ENCODE results near the gene UXS1.

UXS1 gene

DNA sequence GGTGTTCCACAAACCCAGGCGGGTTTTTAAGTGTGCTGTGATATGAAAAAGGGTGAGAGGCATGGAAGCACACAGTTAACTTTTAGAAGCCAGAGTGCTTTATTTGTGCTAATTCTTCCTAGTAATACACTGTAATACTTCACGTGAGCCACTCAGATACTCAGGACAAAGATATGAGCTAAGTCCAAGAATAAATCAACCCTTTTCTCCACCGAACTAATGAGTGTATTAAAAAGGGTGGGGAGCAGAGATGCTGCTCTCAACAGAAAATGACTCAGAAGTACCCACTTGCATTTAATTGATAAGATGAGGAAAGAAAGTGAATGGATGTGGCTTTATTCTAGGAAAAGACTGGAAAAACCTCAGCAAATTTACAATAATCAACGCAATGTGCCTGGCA, 79.9 kb downstream of the UXS1 start:
- H3K4me1 ChIP-seq (ENCODE audit: control insufficient read depth, insufficient read depth, low read length) = peaks cover 4% of the 10 kb centered on the region
- H3K27me3 ChIP-seq (ENCODE audit: control insufficient read depth, insufficient read depth, low read length) = no peaks in the 10 kb centered on the region
- no peaks in the 10 kb centered on the region for H3K9me3 ChIP-seq (ENCODE audit: control insufficient read depth, insufficient read depth, low read length)
- H3K9ac ChIP-seq (ENCODE audit: low read depth, low read length) = no peak overlapping the region
- no peak overlapping the region for H3K4me3 ChIP-seq (ENCODE audit: low read depth, low read length)
- peaks cover 33% of the 10 kb centered on the region for H3K36me3 ChIP-seq (ENCODE audit: control insufficient read depth, insufficient read depth, low read length)

- H3K4me3 ChIP-seq (ENCODE audit: low read depth, low read length) = no peak overlapping the region
- H3K27me3 ChIP-seq (ENCODE audit: control insufficient read depth, insufficient read depth, low read length) = no peaks in the 10 kb centered on the region
- H3K36me3 ChIP-seq (ENCODE audit: control insufficient read depth, insufficient read depth, low read length) = peaks cover 35% of the 10 kb centered on the region
- peaks cover 2% of the 10 kb centered on the region for H3K4me1 ChIP-seq (ENCODE audit: control insufficient read depth, insufficient read depth, low read length)
- no peaks in the 10 kb centered on the region for H3K9me3 ChIP-seq (ENCODE audit: control insufficient read depth, insufficient read depth, low read length)
- H3K9ac ChIP-seq (ENCODE audit: low read depth, low read length) = no peak overlapping the region
These were observed 80.6 kb downstream of the UXS1 start for GRCh38 chr2:106113361-106113966.

GRCh38 chr2:106111882-106112571, 82.1 kb downstream of the UXS1 start:
- H3K4me3 ChIP-seq (ENCODE audit: low read depth, low read length) = no peak overlapping the region
- peaks cover 34% of the 10 kb centered on the region for H3K36me3 ChIP-seq (ENCODE audit: control insufficient read depth, insufficient read depth, low read length)
- no peaks in the 10 kb centered on the region for H3K4me1 ChIP-seq (ENCODE audit: control insufficient read depth, insufficient read depth, low read length)
- H3K9ac ChIP-seq (ENCODE audit: low read depth, low read length) = no peak overlapping the region
- no peaks in the 10 kb centered on the region for H3K9me3 ChIP-seq (ENCODE audit: control insufficient read depth, insufficient read depth, low read length)
- H3K27me3 ChIP-seq (ENCODE audit: control insufficient read depth, insufficient read depth, low read length) = no peaks in the 10 kb centered on the region

DNA sequence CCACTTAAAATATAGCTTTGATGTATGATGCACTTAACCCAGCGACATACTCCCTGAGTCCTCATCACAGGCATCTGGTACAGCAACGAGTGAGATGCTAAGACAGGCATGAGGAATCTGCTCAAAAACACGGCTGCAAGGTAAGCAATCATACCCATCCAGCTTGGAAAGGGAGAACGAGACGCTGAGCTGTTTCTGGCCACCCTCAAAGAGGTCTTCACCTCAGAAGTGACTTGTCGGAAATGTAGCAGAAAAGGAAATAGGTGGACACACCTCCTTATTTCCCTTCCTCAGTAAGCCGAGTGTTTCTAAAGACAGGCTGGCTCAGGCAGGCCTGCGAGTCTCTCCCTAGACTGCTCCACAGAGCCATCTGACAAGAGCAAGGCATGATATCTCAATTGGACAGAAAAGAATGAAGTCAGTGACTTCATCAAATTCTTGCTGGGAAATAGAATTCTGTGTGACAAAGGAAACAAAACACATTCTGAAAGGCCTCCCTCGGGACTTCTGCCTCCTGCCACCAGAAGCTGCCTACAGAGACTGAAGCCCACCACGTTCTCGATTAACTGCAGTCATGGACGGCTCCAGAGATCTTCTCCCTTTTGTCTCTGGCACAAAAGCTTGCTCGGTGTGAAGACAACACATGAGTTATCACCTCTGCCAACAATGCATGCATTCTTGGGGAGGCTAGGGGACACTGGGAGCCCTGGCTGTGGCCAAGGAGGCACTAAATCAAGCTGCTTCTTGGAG, 84.3 kb downstream of the UXS1 start:
- no peak overlapping the region for H3K9ac ChIP-seq (ENCODE audit: low read depth, low read length)
- H3K4me1 ChIP-seq (ENCODE audit: control insufficient read depth, insufficient read depth, low read length) = no peaks in the 10 kb centered on the region
- no peaks in the 10 kb centered on the region for H3K9me3 ChIP-seq (ENCODE audit: control insufficient read depth, insufficient read depth, low read length)
- H3K4me3 ChIP-seq (ENCODE audit: low read depth, low read length) = no peak overlapping the region
- peaks cover 34% of the 10 kb centered on the region for H3K36me3 ChIP-seq (ENCODE audit: control insufficient read depth, insufficient read depth, low read length)
- H3K27me3 ChIP-seq (ENCODE audit: control insufficient read depth, insufficient read depth, low read length) = no peaks in the 10 kb centered on the region

DNA sequence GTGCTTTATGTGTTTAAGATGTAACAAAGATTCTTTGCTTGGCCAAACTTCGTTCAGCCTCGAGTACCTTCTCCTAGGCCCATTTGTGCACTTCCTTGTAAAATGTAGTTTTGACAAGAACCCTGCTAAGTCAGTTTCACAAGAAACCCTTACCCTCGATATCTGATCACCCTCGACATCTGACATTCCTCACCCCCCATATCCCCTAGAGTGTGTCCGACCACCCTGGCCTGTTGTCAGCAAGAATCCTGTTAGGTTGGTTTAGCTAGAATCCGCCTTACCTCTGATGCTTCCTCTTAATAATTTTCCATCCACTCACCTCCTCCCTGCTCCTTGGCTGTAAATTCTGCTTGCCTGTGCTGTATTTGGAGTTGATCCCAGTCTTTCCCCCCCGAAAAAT, 85.3 kb downstream of the UXS1 start:
- H3K27me3 ChIP-seq (ENCODE audit: control insufficient read depth, insufficient read depth, low read length) = no peaks in the 10 kb centered on the region
- peaks cover 34% of the 10 kb centered on the region for H3K36me3 ChIP-seq (ENCODE audit: control insufficient read depth, insufficient read depth, low read length)
- no peaks in the 10 kb centered on the region for H3K4me1 ChIP-seq (ENCODE audit: control insufficient read depth, insufficient read depth, low read length)
- no peaks in the 10 kb centered on the region for H3K9me3 ChIP-seq (ENCODE audit: control insufficient read depth, insufficient read depth, low read length)
- H3K9ac ChIP-seq (ENCODE audit: low read depth, low read length) = no peak overlapping the region
- H3K4me3 ChIP-seq (ENCODE audit: low read depth, low read length) = no peak overlapping the region

GRCh38 chr2:106108351-106108750, 85.8 kb downstream of the UXS1 start:
- H3K9me3 ChIP-seq (ENCODE audit: control insufficient read depth, insufficient read depth, low read length) = no peaks in the 10 kb centered on the region
- peaks cover 34% of the 10 kb centered on the region for H3K36me3 ChIP-seq (ENCODE audit: control insufficient read depth, insufficient read depth, low read length)
- H3K27me3 ChIP-seq (ENCODE audit: control insufficient read depth, insufficient read depth, low read length) = no peaks in the 10 kb centered on the region
- no peaks in the 10 kb centered on the region for H3K4me1 ChIP-seq (ENCODE audit: control insufficient read depth, insufficient read depth, low read length)
- H3K9ac ChIP-seq (ENCODE audit: low read depth, low read length) = no peak overlapping the region
- no peak overlapping the region for H3K4me3 ChIP-seq (ENCODE audit: low read depth, low read length)

DNA sequence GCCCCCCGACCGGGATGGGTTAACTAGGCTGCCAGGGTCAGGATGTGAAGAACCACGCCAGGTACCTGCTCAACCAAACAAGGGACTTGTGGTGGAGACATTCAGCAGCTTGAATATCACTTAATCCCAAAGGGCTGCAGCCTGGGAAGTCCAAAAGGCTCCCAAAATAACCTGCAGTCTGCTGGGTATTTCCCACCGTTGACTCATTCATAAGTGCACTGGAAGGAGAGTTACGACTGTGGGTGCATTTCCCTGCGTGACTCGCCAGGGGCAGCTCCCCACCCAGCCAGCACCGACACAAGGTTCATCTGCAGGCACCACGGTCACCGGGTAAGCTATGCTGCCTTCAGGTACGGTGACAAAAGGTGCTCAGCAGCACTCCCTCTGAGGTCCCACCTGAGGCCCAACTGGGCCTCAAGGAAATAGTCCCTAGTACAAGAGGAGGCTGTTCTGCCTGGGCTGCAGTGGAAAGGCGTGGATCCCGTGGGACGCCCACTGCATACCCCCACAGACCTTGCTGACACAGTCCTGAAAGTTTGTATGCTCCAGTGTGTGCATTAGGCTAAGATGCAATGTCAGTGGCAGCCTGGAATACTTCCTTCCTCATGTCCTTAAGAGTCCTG, 86.5 kb downstream of the UXS1 start:
- Histone ChIP-seq H3K9ac (ENCODE audit: low read depth, low read length) (no peak overlapping the region), H3K9me3 (ENCODE audit: control insufficient read depth, insufficient read depth, low read length) (no peaks in the 10 kb centered on the region), H3K36me3 (ENCODE audit: control insufficient read depth, insufficient read depth, low read length) (peaks cover 33% of the 10 kb centered on the region), H3K27me3 (ENCODE audit: control insufficient read depth, insufficient read depth, low read length) (no peaks in the 10 kb centered on the region), H3K4me3 (ENCODE audit: low read depth, low read length) (no peak overlapping the region), H3K4me1 (ENCODE audit: control insufficient read depth, insufficient read depth, low read length) (no peaks in the 10 kb centered on the region)

DNA sequence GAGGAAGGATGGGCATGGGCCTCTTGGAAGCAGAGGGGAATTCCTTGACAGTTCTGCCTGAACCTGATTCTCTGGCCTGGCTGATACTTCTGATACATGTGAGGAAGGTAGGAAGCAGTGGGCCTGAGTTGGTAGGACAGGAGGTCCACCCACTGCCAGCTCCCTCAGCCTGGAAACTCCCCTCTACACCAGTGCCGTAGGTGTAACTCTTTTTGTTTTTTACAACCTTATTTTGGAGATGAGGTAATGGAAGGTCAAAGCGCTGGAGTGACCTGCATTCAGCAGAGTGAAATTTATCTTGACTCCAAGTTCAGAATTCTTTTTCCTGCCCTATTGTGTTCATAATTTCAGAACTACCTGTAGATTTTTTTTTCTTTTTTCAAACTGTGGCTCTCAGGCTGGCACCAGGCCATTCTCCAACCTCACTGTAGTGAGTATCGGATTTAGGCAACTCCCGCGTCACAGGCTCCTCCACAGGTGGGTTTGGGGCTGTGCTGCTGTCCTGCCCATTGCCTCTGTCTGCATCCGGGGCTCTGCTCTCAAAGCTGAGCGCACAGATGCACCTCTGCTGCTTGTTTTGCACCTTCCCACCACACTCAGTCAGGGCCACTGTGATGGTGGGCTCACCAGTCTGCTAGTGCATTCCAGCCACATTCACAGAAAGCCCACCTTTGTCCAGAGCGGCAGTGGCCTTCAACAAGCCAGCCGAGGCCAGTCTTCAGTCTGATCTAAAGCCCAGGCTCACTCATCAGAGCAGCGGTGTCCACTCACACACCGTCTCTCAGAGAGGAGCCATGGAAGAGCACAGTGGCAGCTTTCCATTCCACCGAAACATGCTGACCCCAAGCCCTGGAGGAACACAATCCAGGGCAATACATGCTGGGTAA, 87.2 kb downstream of the UXS1 start:
- Histone ChIP-seq H3K36me3 (ENCODE audit: control insufficient read depth, insufficient read depth, low read length) (peaks cover 26% of the 10 kb centered on the region), H3K4me3 (ENCODE audit: low read depth, low read length) (no peak overlapping the region), H3K9ac (ENCODE audit: low read depth, low read length) (no peak overlapping the region), H3K4me1 (ENCODE audit: control insufficient read depth, insufficient read depth, low read length) (no peaks in the 10 kb centered on the region), H3K27me3 (ENCODE audit: control insufficient read depth, insufficient read depth, low read length) (no peaks in the 10 kb centered on the region), H3K9me3 (ENCODE audit: control insufficient read depth, insufficient read depth, low read length) (no peaks in the 10 kb centered on the region)

DNA sequence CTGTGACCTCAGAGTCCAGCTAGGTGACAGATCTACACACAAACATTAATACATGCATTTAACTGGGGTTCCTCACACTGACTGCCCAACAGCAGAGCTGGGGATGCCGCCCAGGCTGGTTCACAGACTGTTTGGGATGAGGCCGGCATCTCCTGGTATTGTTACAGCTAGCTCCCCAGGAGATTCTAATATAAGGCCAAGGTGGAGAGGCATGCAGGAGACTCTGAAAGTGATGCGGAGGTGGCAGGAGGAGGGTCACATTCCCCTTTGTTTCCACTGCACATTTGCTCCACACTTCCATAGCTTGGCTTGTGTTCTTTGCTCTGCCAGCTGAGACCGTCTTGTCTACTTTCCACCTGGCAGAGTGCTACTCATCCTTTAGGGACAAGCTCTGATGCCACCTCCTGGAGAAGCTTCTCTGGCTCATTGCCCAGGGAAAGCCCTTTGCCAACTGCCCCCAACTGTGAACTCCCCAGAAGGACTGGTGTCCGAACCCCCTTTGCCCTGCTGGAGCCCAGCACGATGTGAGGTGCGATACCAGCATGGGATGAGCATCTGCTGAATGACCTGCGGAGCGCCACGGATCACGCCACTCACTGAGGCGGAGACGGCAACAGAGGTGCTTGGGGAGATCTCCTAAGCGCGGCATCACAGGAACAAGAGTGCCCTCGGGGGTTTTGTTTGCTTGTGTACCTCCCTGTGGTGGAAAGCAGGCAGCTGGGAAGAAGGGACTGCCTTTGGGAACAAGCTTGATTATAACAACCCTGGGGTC, 88.8 kb downstream of the UXS1 start:
- H3K9me3 ChIP-seq (ENCODE audit: control insufficient read depth, insufficient read depth, low read length) = no peaks in the 10 kb centered on the region
- no peaks in the 10 kb centered on the region for H3K4me1 ChIP-seq (ENCODE audit: control insufficient read depth, insufficient read depth, low read length)
- H3K4me3 ChIP-seq (ENCODE audit: low read depth, low read length) = no peak overlapping the region
- no peak overlapping the region for H3K9ac ChIP-seq (ENCODE audit: low read depth, low read length)
- H3K27me3 ChIP-seq (ENCODE audit: control insufficient read depth, insufficient read depth, low read length) = no peaks in the 10 kb centered on the region
- peaks cover 19% of the 10 kb centered on the region for H3K36me3 ChIP-seq (ENCODE audit: control insufficient read depth, insufficient read depth, low read length)

GRCh38 chr2:106104332-106105062, 89.6 kb downstream of the UXS1 start:
- no peaks in the 10 kb centered on the region for H3K4me1 ChIP-seq (ENCODE audit: control insufficient read depth, insufficient read depth, low read length)
- no peak overlapping the region for H3K9ac ChIP-seq (ENCODE audit: low read depth, low read length)
- no peak overlapping the region for H3K4me3 ChIP-seq (ENCODE audit: low read depth, low read length)
- no peaks in the 10 kb centered on the region for H3K9me3 ChIP-seq (ENCODE audit: control insufficient read depth, insufficient read depth, low read length)
- no peaks in the 10 kb centered on the region for H3K27me3 ChIP-seq (ENCODE audit: control insufficient read depth, insufficient read depth, low read length)
- peaks cover 16% of the 10 kb centered on the region for H3K36me3 ChIP-seq (ENCODE audit: control insufficient read depth, insufficient read depth, low read length)

All from iPS-15b (cell line).